ENCODE data around the gene PKIG. TPM values are rescaled to one million over a fixed set of nuclear protein-coding genes. Genes with fewer than 3 reads are reported as not detected.

PKIG gene
- total and polyA plus RNA-seq, 2 of the 8 experiments (the other 6 are each of a cell fraction or from before 2014, with no cell fraction given), result 26.7 to 34.3 TPM

- TF ChIP-seq CTBP2 (IDR thresholded peaks at IDR 0.05; ENCODE audit: borderline replicate concordance, insufficient read depth, insufficient read length, low read length) (no peak), NRF1 (IDR thresholded peaks at IDR 0.05; ENCODE audit: low read depth, low read length) (no peak), EP300 (IDR thresholded peaks at IDR 0.05; ENCODE audit: borderline replicate concordance in 1 of 2, low read depth in 2 of 2, low read length in 2 of 2) (no peak), TAF1 (IDR thresholded peaks at IDR 0.05; ENCODE audit: low read depth, low read length) (no peak), KDM4A (IDR thresholded peaks at IDR 0.05; ENCODE audit: low read depth, low read length, severe bottlenecking) (no peak), RNF2 (IDR thresholded peaks at IDR 0.05; ENCODE audit: borderline replicate concordance, low read depth, low read length, missing control alignments, poor library complexity, severe bottlenecking) (no peak), MAX (IDR thresholded peaks at IDR 0.05) (no peak)
These were observed 13.6 kb downstream of the PKIG start (continued) for GRCh38 chr20:44596010-44596409.
